Hematopoietic multipotent progenitor cell treated with erythropoietin and hydrocortisone succinate and interleukin-3 and kit ligand, for 15 days (in vitro differentiated cells): ENCODE results near the gene SLC13A5.
"Not testable (repeated sequence)": the region's sequence is repeated elsewhere in the genome, so short reads cannot be mapped to it uniquely, and the experiment has no call there.

Experiments used
- DNase-seq: peaks from one replicate; pipeline ENCODE4 v3.0.0-alpha.2; 2015; ENCODE audit warnings: low spot score

The SLC13A5 gene

DNA sequence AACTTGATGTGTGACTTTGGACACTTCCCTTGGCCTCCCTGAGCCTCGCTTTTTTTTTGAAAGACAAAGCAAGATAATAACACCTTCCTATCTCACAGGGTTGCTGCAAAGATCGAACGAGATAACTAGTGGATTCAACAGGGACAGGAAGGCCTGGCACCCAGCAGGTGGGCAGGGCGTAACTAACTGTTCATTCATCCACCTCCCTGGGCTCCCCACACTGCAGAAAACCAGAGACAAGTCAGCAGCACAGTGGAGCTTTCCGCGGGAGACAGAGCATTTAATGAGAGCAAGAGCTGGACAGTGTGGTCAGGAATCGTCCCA is 28.7 kb downstream of the SLC13A5 start:
- DNase-seq, result no peak

DNA sequence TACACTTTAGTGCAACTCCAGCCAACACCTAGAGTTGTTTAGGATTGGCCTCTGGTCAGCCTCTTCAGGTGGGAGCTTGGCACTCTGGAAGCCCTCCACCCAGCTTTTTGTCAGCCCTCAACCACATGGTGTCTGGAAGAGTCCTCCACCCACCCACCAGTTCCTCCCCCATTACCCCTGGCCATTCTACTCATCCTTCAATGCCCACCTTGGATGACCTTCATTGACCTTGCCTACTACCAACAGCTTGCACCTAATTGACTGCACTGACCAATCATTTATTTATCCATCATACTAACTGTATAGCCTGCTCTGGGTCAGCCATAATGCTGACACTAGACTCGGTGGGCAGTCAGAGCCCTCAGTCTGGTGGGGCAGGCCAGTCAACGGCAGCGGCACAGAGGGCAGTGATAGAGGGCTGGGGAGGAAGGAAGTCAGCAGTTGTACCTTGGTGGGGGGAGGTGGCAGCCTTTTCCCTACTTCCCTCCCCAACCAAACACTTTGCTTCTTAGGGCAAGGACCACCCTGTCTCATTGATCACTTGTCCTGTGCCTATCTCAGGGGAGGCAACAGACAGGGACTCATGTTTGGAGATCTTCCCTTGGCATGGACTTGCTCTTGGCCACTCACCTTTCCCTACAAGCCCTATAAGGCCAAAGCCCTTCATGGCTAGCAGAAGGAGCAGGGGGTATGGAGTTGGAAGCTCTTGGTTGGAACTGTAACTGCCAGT is 29.3 kb downstream of the SLC13A5 start:
- no peak for DNase-seq

DNA sequence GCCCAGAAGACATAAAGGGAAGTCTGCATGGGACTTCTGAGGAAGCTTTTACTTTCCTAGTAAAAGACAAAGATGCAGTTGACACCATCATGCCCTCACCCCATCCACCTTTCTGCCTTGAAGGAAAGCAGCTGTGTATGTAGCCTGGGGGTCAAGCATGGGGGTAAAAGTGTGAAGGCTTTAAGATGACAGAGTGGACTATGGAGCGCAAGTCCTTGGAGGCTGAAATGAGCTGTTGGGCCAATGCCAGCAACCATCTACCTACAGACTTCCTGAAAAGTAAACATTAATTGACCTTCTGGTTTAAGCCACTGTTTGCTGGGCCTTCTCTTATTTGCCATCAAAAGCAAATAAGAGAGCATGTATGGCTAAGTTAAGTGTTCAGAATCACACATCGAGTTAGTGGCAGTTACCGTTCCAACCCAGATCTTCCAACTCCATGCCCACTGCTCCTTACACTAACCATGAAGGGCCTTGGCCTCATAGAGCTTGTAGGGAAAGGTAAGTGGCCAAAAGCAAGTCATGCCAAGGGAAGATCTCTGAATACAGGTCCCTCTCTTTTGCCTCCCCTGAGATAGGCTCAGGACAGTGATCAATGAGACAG is 30.0 kb downstream of the SLC13A5 start:
- DNase-seq, result no peak

DNA sequence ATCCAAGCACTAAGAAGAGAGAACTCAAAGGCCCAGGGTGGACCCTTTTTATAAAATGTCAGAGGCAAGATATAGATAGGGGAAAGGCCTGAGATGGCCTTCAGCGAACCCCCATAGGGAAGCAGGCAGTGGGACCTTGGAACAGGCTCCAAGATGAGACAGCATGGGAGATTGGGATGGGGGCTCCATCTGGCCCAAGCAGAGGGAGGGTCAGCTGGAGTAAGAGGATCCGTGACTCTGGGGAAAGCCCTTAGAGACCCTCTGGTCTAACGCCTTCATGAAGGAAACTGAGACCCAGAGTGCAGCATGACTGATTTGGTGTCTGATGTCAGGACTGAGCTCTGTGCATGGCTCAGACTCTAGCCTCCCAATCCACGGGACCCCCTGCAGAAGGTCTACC is 30.8 kb downstream of the SLC13A5 start:
- DNase-seq, result no peak

DNA sequence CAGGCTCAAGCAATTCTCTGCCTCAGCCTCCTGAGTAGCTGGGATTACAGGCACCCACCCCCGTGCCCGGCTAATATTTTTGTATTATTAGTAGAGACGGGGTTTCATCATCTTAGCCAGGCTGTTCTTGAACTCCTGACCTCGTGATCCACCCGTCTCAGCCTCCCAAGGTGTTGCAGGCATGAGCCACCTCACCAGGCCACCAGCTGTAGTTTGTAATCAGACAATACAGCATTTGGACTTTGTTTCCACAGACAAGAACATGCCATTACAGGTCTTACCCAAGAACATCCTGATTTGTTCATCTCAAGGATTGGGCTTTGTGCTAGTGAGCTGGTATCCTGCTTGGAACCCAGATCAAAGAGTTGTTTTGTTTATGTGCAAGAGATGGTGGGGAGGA is 31.5 kb downstream of the SLC13A5 start:
- no peak for DNase-seq

DNA sequence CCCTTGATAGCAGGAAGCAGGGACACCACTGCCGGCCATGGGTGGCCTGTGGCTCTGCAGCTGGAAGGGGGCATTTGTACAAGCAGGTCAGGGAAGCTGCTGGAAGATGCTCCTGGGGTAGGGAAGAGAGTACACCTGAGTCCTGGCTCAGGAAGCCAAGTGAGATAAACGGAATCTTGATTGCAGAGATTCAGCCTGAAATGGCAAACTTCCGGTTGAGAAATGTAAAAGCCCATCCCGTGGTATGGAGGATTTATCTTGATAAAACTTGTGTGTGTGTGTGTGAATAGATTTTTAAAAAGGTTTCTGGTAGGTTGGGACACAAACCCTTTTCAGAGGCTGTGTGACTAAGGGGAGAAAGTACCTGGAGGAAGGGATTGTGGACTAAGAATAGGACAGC is 32.0 kb downstream of the SLC13A5 start:
- DNase-seq, result no peak

DNA sequence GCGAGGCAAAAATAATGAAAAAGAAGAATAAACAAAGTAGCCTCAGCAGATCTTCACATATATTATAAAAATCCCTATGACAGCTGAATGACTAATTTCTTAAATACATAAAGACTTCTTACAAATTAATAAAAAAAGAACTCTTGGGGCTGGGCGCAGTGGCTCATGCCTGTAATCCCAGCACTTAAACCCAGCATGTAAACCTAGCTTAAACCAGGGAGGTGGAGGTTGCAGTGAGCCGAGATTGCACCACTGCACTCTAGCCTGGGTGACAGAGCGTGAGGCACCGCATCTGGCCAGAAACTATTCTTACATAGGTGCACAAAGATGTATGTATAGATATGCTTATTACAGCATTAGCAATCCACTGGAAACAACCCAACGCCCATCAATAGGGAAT is 33.9 kb downstream of the SLC13A5 start:
- no peak for DNase-seq

DNA sequence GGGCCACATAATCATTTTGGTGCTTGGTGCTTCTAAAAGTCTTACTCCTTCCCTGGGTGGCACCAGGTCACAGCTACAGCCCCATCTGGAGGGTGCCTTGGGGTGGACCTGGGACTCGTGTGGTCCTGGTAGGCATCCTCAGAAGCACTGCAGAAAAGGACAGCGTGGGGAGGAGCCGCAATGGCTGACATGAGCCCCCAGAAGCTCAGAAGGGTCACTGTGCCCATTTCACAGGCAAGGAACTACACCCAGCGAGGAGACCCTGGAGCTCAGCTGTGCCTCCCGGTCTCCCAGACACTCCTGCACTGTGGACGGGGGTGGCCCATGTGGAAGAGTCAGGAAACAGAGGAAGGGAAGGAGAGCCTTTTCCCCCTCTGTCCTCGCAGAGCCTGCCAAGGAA is 35.2 kb downstream of the SLC13A5 start:
- DNase-seq, result no peak

DNA sequence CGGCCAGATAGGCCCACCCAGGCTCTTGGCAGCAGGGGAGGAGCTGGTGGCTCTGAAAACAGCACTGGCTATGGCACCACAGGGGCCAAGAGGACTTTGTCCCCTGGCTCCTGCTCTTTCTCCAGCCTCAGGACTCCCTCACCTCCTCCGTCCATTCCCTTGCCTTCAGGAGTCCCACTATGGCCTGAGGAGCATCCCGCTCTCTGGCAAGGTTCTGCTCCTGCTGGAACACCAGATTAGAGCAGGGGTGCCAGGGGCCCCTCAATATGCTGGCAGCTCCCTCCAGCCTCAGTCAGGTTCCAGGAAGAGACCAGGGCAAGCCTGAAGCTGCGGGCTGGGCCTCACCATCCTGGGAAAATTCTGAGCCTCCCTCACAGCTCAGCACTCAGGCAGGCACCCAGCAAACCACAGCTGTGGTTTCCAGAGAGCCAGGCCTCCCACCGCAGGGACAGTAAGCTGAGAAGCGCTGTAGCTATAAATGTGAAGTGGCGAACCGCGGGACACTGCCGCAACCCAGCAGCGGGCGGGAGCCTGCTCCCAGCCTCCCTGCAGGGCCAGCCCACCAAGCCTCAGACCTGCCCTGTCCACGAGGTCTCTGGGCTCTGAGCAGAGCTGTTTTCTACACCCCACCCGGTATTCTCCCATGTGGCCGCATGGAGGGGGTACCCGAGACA is 35.9 kb downstream of the SLC13A5 start:
- no peak for DNase-seq

DNA sequence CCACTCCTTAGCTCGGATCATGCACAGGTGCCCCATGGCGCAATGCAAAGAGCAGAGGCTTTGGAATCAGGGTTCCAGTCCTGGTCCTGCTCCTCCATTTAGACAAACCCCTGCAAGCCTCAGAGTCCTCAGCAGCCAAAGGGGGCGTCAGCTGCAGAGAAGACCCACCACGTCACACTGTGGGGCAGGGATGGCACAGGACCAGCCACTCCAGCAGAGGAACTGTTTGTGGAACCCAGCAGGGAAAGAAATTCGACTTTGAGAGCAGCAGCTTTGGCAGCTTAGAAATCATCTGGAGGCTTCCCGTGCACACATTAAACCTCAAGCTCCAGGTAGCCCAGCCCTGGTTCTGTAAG is 36.4 kb downstream of the SLC13A5 start:
- no peak for DNase-seq

DNA sequence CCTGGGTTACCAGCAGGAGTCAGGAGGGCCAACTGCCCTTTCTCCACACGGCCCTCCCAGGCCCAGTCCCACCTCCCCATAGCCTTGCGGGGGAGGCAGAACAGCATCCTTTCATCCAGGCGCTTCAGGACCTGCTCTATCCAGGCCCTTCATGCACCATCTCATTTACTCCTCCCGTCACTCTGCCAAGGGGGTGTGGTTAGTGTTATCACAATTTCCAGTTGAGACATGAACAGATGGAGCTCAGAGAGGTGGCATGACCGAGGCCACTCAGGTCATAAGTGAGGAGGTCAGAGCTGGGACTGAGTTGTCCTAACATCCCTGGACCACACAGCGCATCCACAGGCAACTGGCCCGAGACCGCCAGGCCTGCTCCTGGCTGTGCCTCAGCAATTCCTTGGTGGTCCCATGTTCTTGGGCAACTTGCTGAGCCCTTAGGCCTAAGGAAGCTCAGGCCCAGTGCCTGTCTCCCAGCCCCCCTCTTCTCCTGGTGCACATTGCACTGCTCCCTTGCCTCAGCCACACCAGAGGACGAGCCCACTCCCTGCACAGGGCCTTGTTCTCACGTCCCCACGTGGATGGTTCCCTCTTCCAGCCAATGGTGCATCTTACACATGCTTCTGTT is 37.9 kb downstream of the SLC13A5 start:
- peak; percentile 77 for DNase-seq

DNA sequence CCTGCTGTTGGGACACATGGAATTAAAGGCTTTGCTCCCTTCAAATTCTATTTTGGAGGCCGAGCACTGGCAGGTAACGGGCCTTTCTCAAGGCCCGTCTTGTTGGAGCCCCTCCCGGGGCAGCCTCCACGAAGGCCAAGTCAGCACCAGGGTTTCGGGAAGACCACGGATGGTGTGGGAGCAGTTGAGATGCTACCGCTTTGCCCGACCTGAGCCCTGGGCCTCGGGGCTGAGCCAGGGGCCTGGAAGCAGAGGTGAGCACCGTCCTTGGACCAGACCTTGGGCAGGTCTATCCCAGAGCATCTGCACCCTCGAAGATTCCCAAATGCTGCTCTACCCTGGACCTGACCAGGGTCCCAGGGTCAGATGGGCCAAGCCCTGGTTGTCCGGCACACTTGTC is 38.6 kb downstream of the SLC13A5 start:
- DNase-seq, result no peak

DNA sequence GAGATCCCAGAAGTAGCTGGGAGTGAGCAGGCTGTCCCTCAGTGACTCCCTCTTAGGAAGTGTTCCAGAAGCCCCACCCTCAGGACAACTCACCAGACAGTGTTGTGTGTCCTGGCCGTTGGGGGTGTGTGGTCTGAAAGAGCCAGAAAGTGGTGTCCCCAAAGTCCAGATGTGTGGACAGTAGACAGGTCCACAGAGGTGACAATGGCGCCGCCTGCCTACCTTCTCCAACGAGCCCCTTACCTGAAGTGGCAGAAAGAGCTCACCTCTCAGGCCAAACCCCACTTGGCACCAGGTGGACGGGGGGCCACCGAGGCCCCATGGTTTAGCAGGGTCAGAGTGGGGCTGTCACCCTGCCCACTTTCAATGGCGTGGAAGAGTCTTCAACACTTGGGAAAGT is 41.7 kb downstream of the SLC13A5 start:
- DNase-seq, result no peak

DNA sequence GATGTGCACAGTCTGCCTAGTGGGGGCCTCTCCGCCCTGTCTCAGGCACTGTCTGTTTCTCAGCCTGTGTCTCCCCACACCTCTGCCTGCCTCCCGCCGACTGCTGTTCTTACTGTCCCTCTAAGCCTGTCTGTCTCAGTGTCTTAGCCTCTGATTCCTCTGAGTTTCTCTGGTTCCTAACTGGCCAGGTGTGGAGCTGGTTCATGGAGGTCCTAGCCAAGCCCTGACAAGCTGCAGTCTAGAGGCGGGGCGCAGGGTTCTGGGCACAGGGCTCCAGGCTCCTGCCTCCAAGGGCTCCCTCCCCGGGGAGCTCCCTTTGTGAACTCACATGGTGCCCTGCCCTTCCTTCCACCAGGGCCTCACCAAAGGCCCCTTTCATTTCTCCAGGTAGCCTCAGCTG is 42.2 kb downstream of the SLC13A5 start:
- DNase-seq, result no peak

DNA sequence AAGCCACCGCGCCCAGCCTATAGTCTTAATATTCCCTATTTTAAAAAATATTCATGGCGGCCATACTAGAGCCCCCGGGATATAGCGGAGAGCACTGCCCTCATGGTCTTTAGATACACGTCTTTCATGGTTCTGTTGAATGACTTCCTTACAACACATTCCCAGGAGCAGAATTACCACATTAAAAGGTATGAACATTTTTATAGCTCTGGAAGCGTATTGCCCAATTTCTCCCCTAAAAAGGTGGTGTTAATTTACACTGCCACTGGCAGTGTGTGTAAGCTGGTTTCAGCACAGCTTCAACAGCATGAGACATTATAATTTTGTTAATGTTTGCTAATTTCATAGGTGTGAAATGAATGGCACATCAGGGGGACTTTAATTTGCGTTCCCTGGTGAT is 42.6 kb downstream of the SLC13A5 start:
- DNase-seq, result no peak

DNA sequence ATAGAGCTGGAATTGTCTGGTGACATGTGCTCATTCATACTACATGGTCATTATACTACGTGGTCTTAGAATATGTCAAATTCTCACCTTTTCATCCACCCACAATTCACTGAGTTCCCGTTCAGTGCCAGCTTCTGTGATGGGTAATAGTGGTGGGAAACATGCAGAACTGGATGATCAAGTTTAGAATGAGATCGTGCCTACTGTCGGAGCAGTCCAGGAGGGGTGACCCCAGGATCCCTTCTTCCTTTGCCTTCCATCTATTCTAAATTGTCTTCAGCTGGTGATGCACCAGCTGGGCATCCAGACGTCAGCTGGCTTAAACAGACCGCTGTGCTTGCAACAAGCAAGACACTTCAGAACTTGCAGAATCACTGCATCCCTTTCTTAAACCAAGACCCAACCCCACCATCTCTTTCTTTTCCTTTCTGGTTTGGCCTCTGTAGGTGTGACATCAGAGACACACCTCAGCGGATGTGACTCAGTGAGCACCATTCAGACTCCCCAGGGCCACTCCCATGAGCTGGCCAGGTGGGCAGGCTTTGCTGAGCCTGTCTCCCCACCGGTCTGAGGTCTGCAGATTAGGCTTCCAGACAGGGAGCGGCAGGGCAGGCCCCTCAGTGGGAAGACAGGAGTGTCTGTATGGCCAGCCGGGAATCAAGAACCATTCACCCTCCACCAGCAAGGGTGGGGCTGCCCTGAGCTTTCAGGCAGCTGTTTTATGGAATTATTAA is 43.5 kb downstream of the SLC13A5 start:
- no peak for DNase-seq

DNA sequence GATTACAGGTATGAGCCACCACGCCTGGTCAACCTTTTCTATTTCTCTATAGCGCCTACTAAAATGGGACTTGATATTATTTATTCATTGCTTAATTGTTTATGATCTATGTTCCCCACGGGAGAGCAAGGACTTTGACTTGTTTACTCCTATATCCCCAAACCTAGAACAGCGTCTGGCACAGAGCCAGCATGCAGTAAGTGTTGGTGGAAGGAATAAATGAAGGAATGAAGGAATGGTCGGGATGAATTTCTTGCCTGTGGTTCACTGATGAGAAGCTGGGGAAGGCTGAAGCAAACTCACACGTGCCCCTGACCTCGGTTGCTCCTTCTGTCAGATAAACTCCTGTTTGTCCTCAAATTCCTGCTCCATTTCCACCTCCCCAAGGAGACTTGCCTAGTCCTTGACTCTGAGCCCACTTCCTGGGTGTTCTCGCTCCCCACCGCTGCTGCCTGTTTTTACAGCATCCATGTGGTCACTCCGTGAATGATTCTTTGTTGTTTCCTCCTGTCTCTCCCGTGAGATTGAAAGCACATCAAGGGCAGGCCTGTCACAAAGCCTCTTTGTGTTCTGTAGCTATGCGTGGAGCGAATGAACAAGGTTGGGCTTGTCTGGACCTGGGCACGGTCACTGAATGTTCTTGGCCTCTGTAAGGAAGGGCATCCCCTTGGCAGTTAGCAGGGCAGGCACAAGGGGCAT is 44.3 kb downstream of the SLC13A5 start:
- DNase-seq, result no peak

DNA sequence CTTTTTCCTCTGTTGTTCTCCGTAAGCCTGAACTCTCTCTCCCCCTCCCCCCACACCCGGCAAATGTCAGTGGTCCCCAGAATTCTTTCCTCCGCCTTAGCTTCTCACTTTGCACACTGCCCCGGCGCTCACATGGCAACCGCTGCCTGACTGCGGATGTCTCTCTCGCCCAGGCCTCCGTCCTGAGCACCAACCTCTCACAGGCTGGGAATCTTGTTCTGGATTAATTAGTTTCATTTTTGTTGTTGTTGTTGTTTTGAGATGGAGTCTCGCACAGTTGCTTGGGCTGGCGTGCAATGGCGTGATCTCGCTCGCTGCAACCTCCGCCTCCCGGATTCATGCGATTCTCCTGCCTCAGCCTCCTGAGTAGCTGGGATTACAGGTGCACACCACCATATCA is 45.0 kb downstream of the SLC13A5 start:
- DNase-seq, result no peak

DNA sequence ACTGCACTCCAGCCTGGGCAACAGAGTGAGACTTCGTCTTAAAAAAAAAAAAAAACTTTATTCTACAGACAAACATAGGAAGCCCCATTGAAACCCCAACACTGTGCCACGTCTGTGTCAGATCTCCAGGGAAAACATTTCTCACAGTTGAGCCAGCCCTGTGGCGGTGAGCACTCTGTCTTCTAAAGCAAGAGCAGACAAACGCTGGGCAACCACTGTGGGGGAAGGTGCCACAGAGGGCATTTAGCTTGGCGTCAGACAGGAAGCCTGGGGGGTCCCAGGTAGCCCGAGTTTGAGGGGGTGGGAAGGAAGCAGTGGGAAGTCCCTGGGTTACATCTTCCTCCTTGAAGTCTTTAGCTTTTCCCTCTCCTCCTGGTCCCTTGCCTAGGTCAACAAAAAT is 45.7 kb downstream of the SLC13A5 start:
- no peak for DNase-seq

DNA sequence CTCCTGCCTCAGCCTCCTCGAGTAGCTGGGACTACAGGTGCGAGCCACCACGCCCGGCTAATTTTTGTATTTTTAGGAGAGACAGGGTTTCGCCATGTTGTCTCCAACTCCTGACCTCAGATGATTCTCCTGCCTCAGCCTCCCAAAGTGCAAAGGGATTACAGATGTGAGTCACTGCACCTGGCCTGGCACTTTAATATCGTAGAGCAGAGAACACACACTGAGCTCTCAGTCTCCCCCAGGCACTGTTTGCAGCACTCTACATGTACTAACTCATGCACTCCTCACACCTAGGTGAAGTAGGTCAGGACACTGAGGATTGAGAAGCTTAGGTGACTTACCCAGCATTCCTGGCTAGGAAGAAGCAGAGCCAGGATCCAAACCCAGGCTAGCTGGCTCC is 46.6 kb downstream of the SLC13A5 start:
- DNase-seq, result no peak

DNA sequence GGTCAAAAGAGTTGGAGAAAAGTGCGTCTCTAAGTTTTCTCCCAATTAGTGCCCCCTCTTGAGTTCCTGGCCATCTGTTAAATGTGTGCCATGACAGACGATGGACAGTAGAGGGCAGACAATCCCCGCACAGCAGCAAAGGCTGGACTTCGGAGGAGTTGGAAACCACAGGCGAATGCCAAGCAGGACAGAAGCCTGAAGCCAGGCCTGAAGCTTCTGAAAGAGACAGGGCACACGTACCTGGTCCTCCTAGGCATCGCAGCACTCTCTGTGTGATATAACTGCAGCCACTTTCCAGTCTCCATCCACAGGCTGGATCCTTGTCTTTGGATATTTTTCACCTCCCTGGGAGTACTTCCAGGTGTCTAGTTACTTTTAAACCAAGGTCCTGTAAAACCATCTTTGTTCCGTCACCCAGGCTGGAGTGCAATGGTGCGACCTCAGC is 47.1 kb downstream of the SLC13A5 start:
- DNase-seq, result peak; percentile 64

DNA sequence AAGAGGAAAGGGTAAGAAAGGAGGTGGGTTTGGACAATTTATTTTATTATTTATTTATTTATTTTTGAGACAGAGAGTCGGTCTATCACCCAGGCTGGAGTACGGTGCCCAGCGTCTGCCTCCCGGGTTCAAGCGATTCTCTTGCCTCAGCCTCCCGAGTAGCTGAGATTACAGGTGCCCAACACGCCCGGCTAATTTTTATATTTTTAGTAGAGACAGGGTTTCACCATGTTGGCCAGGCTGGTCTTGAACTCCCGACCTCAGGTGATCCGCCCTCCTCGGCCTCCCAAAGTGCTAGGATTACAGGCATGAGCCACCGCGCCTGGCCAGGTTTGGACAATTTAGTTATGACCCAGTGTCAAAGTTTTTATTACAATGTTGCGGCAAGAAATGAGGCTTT is 50.0 kb downstream of the SLC13A5 start:
- DNase-seq, result not testable (repeated sequence)
